GM10248 (cell line): ENCODE measurements around the gene TMEM181.

Source experiments
- CTCF ChIA-PET: fragments of 300-600 bp; sonication (Branson Sonifier 250); formaldehyde crosslinking; extraction: SDS; loops from one replicate; lab custom pipeline; 2021; ENCODE audit warnings: antibody characterized with exemption; lab: Yijun Ruan, JAX
- POLR2A ChIA-PET: fragments of 350-650 bp; sonication (Branson Sonifier 250); formaldehyde crosslinking; extraction: SDS; loops from one replicate; lab custom pipeline; 2020; ENCODE audit warnings: antibody characterized with exemption; lab: Yijun Ruan, JAX
- DNase-seq: peaks from one replicate; pipeline ENCODE4 v3.0.0; 2012; ENCODE audit errors: extremely low spot score
- TF ChIP-seq, protein P1 (sequence below): IDR thresholded peaks from 2 replicates; pipeline ENCODE4 v1.5.1; 2012; ENCODE audit warnings: mild to moderate bottlenecking, low read depth; ENCODE audit errors: extremely low read depth, missing control alignments, control extremely low read depth

Gene TMEM181

DNA sequence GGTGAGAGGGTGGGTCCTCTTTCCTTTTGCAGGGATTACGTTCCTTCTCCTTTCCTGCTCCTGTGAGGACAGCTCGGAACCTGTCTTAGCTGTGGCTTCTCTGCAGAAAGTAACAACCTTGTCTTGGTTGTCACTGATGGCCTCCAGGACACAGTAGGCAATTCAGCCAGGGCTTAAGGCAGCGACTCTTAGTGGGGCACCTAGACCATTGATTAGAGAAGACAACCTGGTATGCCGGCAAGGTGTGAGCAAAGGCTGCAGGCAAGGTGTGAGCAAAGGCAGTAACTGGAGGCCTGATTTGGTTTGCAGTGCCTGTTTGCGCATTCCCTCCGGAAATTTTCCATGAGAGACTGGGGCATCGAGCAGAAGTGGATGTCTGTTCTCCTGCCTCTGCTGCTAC, 47.0 kb downstream of the TMEM181 start:
- POLR2A ChIA-PET: no interaction called here
- TF ChIP-seq, protein P1, sequence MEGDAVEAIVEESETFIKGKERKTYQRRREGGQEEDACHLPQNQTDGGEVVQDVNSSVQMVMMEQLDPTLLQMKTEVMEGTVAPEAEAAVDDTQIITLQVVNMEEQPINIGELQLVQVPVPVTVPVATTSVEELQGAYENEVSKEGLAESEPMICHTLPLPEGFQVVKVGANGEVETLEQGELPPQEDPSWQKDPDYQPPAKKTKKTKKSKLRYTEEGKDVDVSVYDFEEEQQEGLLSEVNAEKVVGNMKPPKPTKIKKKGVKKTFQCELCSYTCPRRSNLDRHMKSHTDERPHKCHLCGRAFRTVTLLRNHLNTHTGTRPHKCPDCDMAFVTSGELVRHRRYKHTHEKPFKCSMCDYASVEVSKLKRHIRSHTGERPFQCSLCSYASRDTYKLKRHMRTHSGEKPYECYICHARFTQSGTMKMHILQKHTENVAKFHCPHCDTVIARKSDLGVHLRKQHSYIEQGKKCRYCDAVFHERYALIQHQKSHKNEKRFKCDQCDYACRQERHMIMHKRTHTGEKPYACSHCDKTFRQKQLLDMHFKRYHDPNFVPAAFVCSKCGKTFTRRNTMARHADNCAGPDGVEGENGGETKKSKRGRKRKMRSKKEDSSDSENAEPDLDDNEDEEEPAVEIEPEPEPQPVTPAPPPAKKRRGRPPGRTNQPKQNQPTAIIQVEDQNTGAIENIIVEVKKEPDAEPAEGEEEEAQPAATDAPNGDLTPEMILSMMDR: no peak
- CTCF ChIA-PET: interaction anchor here (2.2 to 4.9 kb wide), 4 partner anchors 9 to 393 kb away, joined by 7 to 41 read pairs (median 14); no protein-coding TSS in a partner anchor
- no peak for DNase-seq

DNA sequence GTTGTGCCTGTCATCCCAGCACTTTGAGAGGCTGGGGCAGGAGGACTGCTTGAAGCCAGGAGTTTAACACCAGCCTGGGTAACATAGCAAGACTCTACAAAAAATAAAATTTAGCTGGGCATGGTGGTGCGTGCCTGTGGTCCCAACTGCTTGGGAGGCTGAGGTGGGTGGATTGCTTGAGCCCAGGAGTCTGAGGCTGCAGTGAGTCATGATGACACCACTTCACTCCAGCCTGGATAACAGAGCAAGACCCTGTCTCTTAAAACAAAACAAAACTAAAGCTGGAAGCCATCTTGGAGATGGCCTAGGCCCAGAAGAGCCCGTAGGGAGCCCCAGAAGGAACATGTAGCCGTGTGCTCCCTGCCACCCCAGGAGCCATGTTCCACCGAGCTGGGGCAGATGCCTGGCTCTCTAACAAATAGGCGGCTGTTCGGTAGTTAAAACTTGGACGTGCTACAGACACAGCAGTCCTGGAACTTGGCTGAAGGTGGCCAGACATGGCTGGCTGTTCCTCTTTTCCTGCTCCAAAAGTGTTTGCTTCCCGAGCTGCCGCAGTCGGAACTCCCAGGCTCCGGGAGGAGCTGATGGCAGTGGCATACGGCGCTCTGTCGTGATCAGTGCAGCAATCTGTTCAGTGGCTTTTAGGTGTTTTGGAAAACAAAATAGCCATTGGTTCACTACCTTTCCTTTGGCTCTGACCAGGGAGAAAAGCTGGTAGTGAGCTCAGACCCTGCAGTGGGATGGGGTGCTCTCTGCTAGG, 47.7 kb downstream of the TMEM181 start:
- TF ChIP-seq, protein P1: no peak
- no peak for DNase-seq
- ChIA-PET CTCF (interaction anchor here (1.8 to 4.9 kb wide), 4 partner anchors 9 to 394 kb away, joined by 6 to 41 read pairs (median 8); no protein-coding TSS in a partner anchor), POLR2A (no interaction called here)

DNA sequence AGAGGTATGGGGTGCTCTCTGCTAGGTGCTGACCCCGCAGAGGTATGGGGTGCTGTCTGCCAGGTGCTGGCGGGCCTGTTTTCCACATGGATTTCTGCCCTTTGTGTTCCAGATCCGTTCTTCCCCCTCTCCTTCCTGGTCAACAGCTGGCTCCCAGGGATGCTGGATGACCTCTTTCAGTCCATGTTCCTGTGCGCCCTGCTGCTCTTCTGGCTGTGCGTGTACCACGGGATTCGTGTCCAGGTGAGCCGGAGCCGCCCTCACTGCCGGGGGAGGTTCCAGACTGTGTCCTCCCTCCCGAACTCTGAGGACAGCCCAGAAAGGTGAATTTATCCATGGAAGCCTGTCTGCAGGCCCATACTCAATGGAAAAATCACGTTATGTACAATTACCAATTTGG, 48.3 kb downstream of the TMEM181 start:
- DNase-seq: no peak
- ChIA-PET CTCF (interaction anchor here (1.8 to 2.0 kb wide), 2 partner anchors 387 to 394 kb away, joined by 6 to 9 read pairs; no protein-coding TSS in a partner anchor), POLR2A (no interaction called here)
- TF ChIP-seq, protein P1: no peak

DNA sequence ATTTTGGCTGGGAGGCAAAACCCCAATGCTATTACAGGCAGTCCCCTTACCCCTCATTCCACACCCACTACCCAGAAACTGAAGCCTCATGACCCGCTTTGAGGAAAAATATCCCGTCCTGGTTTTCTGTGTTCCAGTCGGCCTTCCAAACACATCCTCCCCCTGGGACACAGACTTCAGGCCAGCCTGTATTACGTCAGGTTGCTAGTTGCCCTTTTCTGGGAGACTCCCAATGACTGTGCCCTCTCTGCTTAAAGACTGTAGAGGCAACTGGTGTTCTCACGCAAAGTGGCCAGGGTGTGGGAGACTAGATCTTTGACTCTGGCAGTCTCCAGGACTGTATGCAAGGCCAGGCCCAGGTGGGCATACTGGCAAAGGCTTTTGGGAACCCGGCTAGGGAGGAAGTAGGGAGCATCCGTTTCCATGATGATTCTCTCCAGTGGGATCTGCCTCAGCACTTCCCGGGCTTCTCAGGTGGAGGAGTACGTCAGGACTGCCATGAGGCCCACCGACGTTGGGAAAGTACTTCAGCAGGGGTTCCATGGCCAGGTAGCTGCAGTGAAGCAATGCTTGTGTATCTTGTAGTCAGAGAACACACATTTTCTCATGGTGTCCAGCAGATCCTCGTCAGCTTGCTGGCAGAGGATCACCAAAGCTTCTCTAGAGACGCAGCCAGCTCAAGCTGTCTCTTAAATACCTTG, 49.7 kb downstream of the TMEM181 start:
- POLR2A ChIA-PET: no interaction called here
- no peak for DNase-seq
- CTCF ChIA-PET: interaction anchor here (1.1 to 2.0 kb wide), 3 partner anchors 14 to 395 kb away, joined by 3 to 9 read pairs (median 4); no protein-coding TSS in a partner anchor
- TF ChIP-seq, protein P1: no peak

DNA sequence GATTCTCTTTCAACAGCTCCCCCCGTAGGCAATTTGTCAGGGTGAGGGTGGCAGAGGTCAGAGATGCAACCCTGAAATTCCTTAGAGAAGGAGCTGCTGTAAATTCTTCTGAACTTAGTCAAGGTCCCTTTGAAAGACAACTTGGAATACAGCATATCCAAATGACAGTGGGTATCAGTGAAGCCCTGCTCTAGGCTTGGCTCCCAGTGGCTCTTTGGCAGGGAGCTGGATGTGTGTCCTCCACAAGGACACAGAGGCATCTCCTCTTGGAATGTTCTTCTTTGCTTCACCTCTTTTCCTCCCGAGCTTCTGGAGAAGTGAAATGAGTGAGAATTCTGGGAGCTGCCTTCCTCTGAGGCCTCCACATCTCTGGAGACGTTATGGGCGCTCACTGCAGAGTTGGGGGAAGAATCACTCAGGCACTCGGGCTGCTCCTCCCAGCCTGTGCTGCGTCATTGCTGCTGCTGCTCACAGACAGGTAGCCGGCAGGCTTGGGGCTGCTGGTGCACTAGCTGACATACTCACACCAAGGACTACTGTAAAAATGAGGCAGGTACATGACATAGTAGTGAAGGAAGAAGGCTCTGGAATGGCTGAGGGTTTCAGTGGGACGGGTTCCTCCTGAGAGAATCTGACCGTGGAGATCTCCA, 50.6 kb downstream of the TMEM181 start:
- no peak for DNase-seq
- TF ChIP-seq, protein P1: no peak
- CTCF ChIA-PET: interaction anchor here (1.1 to 1.4 kb wide), 3 partner anchors 389 to 397 kb away, joined by 3 to 6 read pairs (median 4); no protein-coding TSS in a partner anchor
- POLR2A ChIA-PET: no interaction called here

DNA sequence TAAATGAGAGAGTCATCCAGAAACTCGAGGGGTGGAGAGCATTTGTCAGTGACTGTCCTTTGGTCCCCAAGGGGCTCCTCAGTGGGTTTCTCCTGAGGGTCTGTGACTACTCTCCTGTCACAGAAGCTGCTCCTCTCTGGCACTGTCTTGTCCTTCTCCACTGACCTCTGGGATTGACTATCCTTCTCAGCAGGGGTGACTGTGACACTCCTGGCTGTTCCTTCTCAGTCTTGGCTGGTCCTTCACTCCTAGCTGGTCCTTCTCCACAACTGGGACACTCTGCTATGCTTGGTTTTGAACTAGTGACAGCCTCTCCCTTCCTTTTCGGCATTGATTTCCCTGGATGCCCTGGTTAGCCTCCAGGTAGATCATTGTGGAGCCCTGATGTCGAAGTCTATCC, 51.1 kb downstream of the TMEM181 start:
- POLR2A ChIA-PET: no interaction called here
- DNase-seq: no peak
- CTCF ChIA-PET: interaction anchor here (1.4 kb wide), 3 partner anchors 390 to 398 kb away, joined by 3 to 6 read pairs (median 3); no protein-coding TSS in a partner anchor
- TF ChIP-seq, protein P1: no peak
